Measurements from ENCODE around the gene MPDZ.

GRCh38 chr9:13122756-13123369 lies 156.6 kb downstream of the MPDZ start:
- TF ChIP-seq CTCF (IDR thresholded peaks at IDR 0.05) (no peak), EP300 (IDR thresholded peaks at IDR 0.05) (no peak)
